ENCODE measurements around the gene PIAS1. TPM values are rescaled to one million over a fixed set of nuclear protein-coding genes. Genes with fewer than 3 reads are reported as not detected.
A peak's percentile ranks its signal among the peaks of the same experiment; 100 is the strongest.
"Not testable (repeated sequence)": the region's sequence is repeated elsewhere in the genome, so short reads cannot be mapped to it uniquely, and the experiment has no call there.

The PIAS1 gene
- total and polyA plus RNA-seq, 8 donors = 10.6 to 29.0 (median 17.6) TPM

DNA sequence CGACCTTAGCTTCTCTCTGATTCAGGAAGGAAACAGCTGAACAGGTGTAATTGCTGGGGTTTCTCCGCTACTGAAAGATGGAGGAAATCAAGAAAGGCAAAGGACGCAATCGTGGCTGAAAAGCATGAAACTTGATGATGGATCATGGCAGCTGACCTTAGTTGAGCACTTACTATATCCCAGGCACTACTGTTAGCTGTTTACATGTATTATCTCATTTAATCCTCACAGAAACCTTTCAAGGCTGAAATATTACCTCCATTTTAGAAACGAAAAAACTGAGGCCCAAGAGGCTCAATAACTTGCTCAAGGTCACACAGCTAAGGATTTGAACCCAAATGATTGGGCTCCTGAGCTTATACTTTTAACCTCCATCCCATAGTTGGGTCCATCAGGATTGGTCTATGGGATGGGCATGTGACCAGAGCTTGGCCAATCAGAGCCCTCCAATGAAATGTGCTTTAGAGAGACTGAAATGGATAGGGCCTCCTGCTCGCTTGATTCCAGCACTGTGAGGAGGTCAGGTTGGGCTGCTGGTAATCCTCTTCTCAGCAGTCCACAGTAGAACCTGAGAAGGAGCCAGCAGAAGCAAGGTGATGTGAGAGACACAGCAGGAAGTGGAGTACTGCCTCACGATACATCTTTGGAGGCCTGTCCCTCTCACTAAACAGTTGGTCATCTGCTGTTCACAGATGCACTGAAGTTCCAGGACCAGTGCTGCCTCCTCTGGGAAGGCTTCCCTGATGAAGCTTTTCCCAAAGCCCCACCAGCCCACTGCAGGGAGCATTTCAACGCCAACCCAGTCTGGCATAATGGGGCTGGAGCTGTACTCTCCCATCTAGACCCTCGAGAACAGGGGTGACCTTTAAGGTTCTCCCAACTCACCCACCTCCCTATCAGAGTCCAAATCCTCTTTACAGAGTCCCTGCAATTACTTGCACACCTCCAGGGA, 165.0 kb downstream of the PIAS1 start:
- FAIRE-seq = no peak
- WGBS, 2 donors = 93 to 95% methylated on average over 9 of the region's 9 CpGs
- intact Hi-C loops (cut with DNase I) = no loop called here

DNA sequence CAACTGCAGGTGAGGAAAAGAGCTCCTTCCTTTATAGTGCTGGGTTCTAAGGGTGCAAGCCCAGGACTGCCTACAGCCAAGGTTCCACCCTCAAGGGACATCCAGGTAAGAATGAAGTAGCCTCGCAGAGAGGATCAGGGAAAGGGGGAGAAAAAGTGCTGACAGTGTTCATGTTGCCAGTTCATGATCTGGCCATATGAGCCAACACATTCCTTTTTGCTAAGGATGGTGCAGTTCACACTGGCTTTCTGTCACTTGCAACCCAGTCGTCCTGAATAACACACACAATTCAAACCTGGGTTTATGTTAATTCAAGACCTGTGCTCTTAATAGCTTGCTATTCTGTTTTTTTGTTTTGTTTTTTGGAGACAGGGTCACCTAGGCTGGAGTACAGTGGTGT, 166.4 kb downstream of the PIAS1 start:
- DNase-seq (no peak), ATAC-seq (no peak), FAIRE-seq (no peak)
- TF ChIP-seq, protein P1, sequence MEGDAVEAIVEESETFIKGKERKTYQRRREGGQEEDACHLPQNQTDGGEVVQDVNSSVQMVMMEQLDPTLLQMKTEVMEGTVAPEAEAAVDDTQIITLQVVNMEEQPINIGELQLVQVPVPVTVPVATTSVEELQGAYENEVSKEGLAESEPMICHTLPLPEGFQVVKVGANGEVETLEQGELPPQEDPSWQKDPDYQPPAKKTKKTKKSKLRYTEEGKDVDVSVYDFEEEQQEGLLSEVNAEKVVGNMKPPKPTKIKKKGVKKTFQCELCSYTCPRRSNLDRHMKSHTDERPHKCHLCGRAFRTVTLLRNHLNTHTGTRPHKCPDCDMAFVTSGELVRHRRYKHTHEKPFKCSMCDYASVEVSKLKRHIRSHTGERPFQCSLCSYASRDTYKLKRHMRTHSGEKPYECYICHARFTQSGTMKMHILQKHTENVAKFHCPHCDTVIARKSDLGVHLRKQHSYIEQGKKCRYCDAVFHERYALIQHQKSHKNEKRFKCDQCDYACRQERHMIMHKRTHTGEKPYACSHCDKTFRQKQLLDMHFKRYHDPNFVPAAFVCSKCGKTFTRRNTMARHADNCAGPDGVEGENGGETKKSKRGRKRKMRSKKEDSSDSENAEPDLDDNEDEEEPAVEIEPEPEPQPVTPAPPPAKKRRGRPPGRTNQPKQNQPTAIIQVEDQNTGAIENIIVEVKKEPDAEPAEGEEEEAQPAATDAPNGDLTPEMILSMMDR (IDR thresholded peaks at IDR 0.05) = no peak
- Histone ChIP-seq H3K27me3 (no peaks in the 10 kb centered on the region), H3K4me3 (no peak overlapping the region), H3K9me3 (no peaks in the 10 kb centered on the region), H3K27ac (no peak overlapping the region), H3K36me3 (no peaks in the 10 kb centered on the region), H3K4me1 (no peaks in the 10 kb centered on the region)
- intact Hi-C loops (cut with DNase I) = no loop called here
- 96 to 100% methylated on average over 2 of the region's 2 CpGs for WGBS, 2 donors

More for the DNA sequence above, 165.0 kb downstream of the PIAS1 start:
- H3K4me3 ChIP-seq = no peak overlapping the region
- no peaks in the 10 kb centered on the region for H3K9me3 ChIP-seq
- no peaks in the 10 kb centered on the region for H3K36me3 ChIP-seq
- ATAC-seq = no peak
- no peak overlapping the region for H3K27ac ChIP-seq
- H3K27me3 ChIP-seq = no peaks in the 10 kb centered on the region
- no peaks in the 10 kb centered on the region for H3K4me1 ChIP-seq
- DNase-seq = peak in 1 of 6 donors; percentile 3
- TF ChIP-seq, protein P1 (IDR thresholded peaks at IDR 0.05) = no peak

DNA sequence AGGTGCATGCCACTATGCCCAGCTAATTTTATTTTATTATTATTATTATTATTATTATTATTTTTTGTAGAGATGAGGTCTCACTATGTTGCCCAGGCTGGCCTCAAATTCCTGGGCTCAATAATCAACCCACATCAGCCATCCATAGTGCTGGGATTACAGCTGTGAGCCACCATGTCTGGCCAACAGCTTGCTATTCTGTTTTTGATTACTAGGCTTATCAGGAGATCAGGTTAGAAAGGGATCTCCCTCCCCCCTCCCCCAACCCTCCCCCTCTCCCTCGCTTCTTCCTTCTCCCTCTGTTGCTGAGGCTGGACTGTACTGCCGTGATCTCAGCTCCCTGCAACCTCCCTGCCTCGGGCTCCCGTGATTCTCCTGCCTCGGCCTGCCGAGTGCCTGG, 166.9 kb downstream of the PIAS1 start:
- H3K4me1 ChIP-seq = no peaks in the 10 kb centered on the region
- no peak overlapping the region for H3K27ac ChIP-seq
- no peaks in the 10 kb centered on the region for H3K27me3 ChIP-seq
- ATAC-seq (no peak), DNase-seq (no peak), FAIRE-seq (no peak)
- 96 to 100% methylated on average over 6 of the region's 6 CpGs for WGBS, 2 donors
- no peaks in the 10 kb centered on the region for H3K9me3 ChIP-seq
- intact Hi-C loops (cut with DNase I) = no loop called here
- no peak overlapping the region for H3K4me3 ChIP-seq
- no peaks in the 10 kb centered on the region for H3K36me3 ChIP-seq
- TF ChIP-seq, protein P1 (IDR thresholded peaks at IDR 0.05) = no peak

DNA sequence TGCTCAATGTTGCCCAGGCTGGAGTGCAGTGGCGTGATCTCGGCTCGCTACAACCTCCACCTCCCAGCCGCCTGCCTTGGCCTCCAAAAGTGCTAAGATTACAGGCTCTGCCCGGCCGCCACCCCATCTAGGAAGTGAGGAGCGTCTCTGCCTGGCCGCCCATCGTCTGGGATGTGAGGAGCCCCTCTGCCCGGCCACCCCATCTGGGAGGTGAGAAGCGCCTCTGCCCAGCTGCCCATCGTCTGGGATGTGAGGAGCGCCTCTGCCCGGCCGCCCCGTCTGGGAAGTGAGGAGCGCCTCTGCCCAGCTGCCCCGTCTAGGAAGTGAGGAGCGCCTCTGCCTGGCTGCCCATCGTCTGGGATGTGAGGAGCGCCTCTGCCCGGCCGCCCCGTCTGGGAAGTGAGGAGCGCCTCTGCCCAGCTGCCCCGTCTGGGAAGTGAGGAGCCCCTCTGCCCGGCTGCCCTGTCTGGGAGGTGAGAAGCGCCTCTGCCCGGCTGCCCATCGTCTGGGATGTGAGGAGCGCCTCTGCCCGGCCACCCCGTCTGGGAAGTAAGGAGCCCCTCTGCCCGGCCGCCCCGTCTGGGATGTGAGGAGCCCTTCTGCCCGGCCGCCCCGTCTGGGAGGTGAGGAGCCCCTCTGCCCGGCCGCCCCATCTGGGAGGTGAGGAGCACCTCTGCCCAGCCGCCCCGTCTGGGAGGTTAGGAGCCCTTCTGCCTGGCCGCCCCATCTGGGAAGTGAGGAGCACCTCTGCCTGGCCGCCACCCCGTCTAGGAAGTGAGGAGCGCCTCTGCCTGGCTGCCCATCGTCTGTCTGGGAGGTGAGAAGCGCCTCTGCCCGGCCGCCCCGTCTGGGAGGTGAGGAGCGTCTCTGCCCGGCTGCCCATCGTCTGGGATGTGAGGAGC, 167.7 kb downstream of the PIAS1 start:
- H3K36me3 ChIP-seq; FAIRE-seq; H3K9me3 ChIP-seq; DNase-seq; H3K4me1 ChIP-seq; H3K27ac ChIP-seq; H3K27me3 ChIP-seq; intact Hi-C loops (cut with DNase I); H3K4me3 ChIP-seq; ATAC-seq: not testable (repeated sequence)
- 88 to 92% methylated on average over 46 to 55 of the region's 55 CpGs for whole genome bisulfite sequencing, 2 donors

DNA sequence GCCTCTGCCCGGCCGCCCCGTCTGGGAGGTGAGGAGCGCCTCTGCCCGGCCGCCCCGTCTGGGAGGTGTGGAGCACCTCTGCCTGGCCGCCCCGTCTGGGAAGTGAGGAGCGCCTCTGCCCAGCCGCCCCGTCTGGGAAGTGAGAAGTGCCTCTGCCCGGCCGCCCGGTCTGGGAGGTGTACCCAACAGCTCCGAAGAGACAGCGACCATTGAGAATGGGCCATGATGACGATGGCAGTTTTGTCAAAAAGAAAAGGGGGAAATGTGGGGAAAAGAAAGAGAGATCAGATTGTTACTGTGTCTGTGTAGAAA, 168.3 kb downstream of the PIAS1 start:
- WGBS, 2 donors = 91 to 94% methylated on average over 18 of the region's 18 CpGs
- H3K4me1 ChIP-seq; H3K36me3 ChIP-seq; FAIRE-seq; DNase-seq; ATAC-seq; H3K4me3 ChIP-seq; H3K27me3 ChIP-seq; H3K27ac ChIP-seq; H3K9me3 ChIP-seq; intact Hi-C loops (cut with DNase I): not testable (repeated sequence)
